Activated CD4-positive, alpha-beta T cell treated with anti-CD3 and anti-CD28 coated beads, Interleukin-2, Interleukin-6, amounts not matched to agents 100 ng/mL and 50 ng/mL, durations not matched to agents 16 hours and 8 hours (primary cell): Measurements from ENCODE around the gene CSN1S1.

Source experiments
- DNase-seq: peaks from one replicate; pipeline ENCODE4 v3.0.0-alpha.2; 2020

Gene CSN1S1

GRCh38 chr4:69995526-69996016 is 64.7 kb downstream of the CSN1S1 start, which contains the start of gene STATH:
TSS of gene STATH (plus strand) at chr4:69995966. CDS start at chr4:69998438, 2,472 bp downstream.
- DNase-seq, result no peak
